IMR-90 (cell line): ENCODE measurements around the gene SLC9A6. TPM values are rescaled to one million over a fixed set of nuclear protein-coding genes. Genes with fewer than 3 reads are reported as not detected.

Source experiments
- ATAC-seq: fragments of 200-7000 bp; cut with Tn5 transposase; 2 replicates; pipeline ENCODE4 v1.9.1; 2020; ENCODE audit warnings: low read depth, mild to moderate bottlenecking, moderate library complexity
- BruUV-seq: library from RNA; stranded (reverse); fragments of 400-500 nt; replicated peaks from 2 replicates; lab custom pipeline; 2021; lab: Mats Ljungman, UMichigan
- CTCF ChIA-PET: fragments of 300-600 bp; formaldehyde crosslinking; extraction: SDS; loops from one replicate; lab custom pipeline; 2021; ENCODE audit warnings: antibody characterized with exemption; lab: Yijun Ruan, JAX
- POLR2A ChIA-PET: fragments of 300-600 bp; sonication (Branson Sonifier 250); formaldehyde crosslinking; loops from one replicate; lab custom pipeline; 2022; ENCODE audit warnings: antibody characterized with exemption; ENCODE audit not compliant: unreplicated experiment; lab: Charles Lee
- DNase-seq: peaks from one replicate; pipeline ENCODE4 v3.0.0; 2013
- H2AFZ ChIP-seq: replicated peaks from 2 replicates; pipeline ENCODE3; 2013; ENCODE audit warnings: low read length, mild to moderate bottlenecking; ENCODE audit not compliant: poor library complexity
- H2AK5ac ChIP-seq: 2 replicates; pipeline ENCODE4 v1.6.1; 2013; ENCODE audit warnings: low read depth, low read length, inconsistent platforms
- H2AK9ac ChIP-seq: replicated peaks from 2 replicates; pipeline ENCODE3; 2013; ENCODE audit warnings: mild to moderate bottlenecking, low read depth, low read length, moderate library complexity; ENCODE audit not compliant: poor library complexity
- H2BK120ac ChIP-seq: 2 replicates; pipeline ENCODE4 v1.6.1; 2013; ENCODE audit warnings: low read depth, low read length, inconsistent platforms
- H2BK15ac ChIP-seq: 3 replicates; pipeline ENCODE4 v1.6.1; 2013; ENCODE audit warnings: low read depth, low read length, inconsistent platforms
- H2BK20ac ChIP-seq: 2 replicates; pipeline ENCODE4 v1.6.1; 2013; ENCODE audit warnings: low read depth, mild to moderate bottlenecking, inconsistent platforms, low read length, moderate library complexity
- H2BK5ac ChIP-seq: 2 replicates; pipeline ENCODE4 v1.6.1; 2013; ENCODE audit warnings: mild to moderate bottlenecking, low read depth, low read length, inconsistent platforms; ENCODE audit not compliant: poor library complexity, severe bottlenecking
- H3K14ac ChIP-seq: replicated peaks from 2 replicates; pipeline ENCODE4 v1.6.1; 2013; ENCODE audit warnings: low read depth, low read length, inconsistent platforms
- H3K18ac ChIP-seq: 2 replicates; pipeline ENCODE4 v1.6.1; 2013; ENCODE audit warnings: low read depth, low read length, control low read depth
- H3K23ac ChIP-seq: 2 replicates; pipeline ENCODE4 v1.6.1; 2013; ENCODE audit warnings: low read depth, low read length, inconsistent platforms
- H3K27ac ChIP-seq: 2 replicates; pipeline ENCODE4 v1.5.1; 2013; ENCODE audit warnings: mild to moderate bottlenecking, control low read depth, low read length; ENCODE audit not compliant: insufficient read depth
- H3K27me3 ChIP-seq: 2 replicates; pipeline ENCODE4 v1.6.1; 2013; ENCODE audit warnings: low read length; ENCODE audit not compliant: control insufficient read depth, insufficient read depth
- H3K36me3 ChIP-seq: 2 replicates; pipeline ENCODE4 v1.6.1; 2013; ENCODE audit warnings: low read length, mixed read lengths; ENCODE audit not compliant: control insufficient read depth, insufficient read depth
- H3K4ac ChIP-seq: 2 replicates; pipeline ENCODE4 v1.6.1; 2013; ENCODE audit warnings: low read depth, low read length, inconsistent platforms
- H3K4me1 ChIP-seq: 2 replicates; pipeline ENCODE4 v1.6.1; 2013; ENCODE audit warnings: low read length, mixed read lengths; ENCODE audit not compliant: control insufficient read depth, insufficient read depth
- H3K4me2 ChIP-seq: 2 replicates; pipeline ENCODE4 v1.6.1; 2013; ENCODE audit warnings: low read depth, mild to moderate bottlenecking, control low read depth, low read length, moderate library complexity
- H3K4me3 ChIP-seq: 2 replicates; pipeline ENCODE4 v1.5.1; 2013; ENCODE audit warnings: low read depth, mild to moderate bottlenecking, control low read depth, low read length, moderate library complexity; ENCODE audit not compliant: insufficient read depth
- H3K56ac ChIP-seq: 2 replicates; pipeline ENCODE4 v1.6.1; 2013; ENCODE audit warnings: low read length, inconsistent platforms; ENCODE audit not compliant: insufficient read depth; ENCODE audit errors: extremely low read depth
- H3K79me1 ChIP-seq, 2 experiments: 2 replicates each; pipeline ENCODE4 v1.6.1; 2013; ENCODE audit warnings: low read length in 2 of 2, inconsistent platforms in 1 of 2, low read depth in 1 of 2
- H3K9ac ChIP-seq: 2 replicates; pipeline ENCODE4 v1.6.1; 2013; ENCODE audit warnings: low read depth, low read length, control low read depth
- H3K9me1 ChIP-seq: 2 replicates; pipeline ENCODE4 v1.6.1; 2013; ENCODE audit warnings: low read length, inconsistent platforms; ENCODE audit not compliant: insufficient read depth
- H3K9me3 ChIP-seq: 2 replicates; pipeline ENCODE4 v1.6.1; 2013; ENCODE audit warnings: low read length; ENCODE audit not compliant: control insufficient read depth, insufficient read depth
- H4K20me1 ChIP-seq: 2 replicates; pipeline ENCODE4 v1.6.1; 2013; ENCODE audit warnings: low read length, inconsistent platforms; ENCODE audit not compliant: insufficient read depth
- H4K5ac ChIP-seq: 2 replicates; pipeline ENCODE4 v1.6.1; 2013; ENCODE audit warnings: mild to moderate bottlenecking, low read depth, low read length, control low read depth
- H4K8ac ChIP-seq, 2 experiments: 2 replicates each; pipeline ENCODE4 v1.6.1; 2013; ENCODE audit warnings: low read depth in 2 of 2, low read length in 2 of 2, control low read depth in 1 of 2, inconsistent platforms in 1 of 2
- H4K91ac ChIP-seq: 2 replicates; pipeline ENCODE4 v1.6.1; 2013; ENCODE audit warnings: low read depth, low read length, inconsistent platforms; ENCODE audit not compliant: insufficient read depth
- BHLHE40 ChIP-seq: fragments of 150-350 bp; IDR thresholded peaks from 2 replicates; pipeline ENCODE4 v1.6.1; 2016; ENCODE audit warnings: mild to moderate bottlenecking, low read depth, low read length
- CTCF ChIP-seq: conservative IDR thresholded peaks from 2 replicates; pipeline ENCODE4 v1.5.1; 2012; ENCODE audit warnings: mild to moderate bottlenecking, low read depth, low read length, improper control_type of control experiment
- MAFK ChIP-seq: IDR thresholded peaks from 2 replicates; pipeline ENCODE4 v1.6.1; 2012; ENCODE audit warnings: low read depth, low read length, improper control_type of control experiment
- MAZ ChIP-seq: IDR thresholded peaks from 2 replicates; pipeline ENCODE4 v1.6.1; 2012; ENCODE audit warnings: low read depth, mild to moderate bottlenecking, low read length, improper control_type of control experiment, moderate library complexity, borderline replicate concordance
- WGBS, 2 experiments: methylation state at CpG; one replicate each; pipeline versions ENCODE4 v1.1.5 to v1.1.7; 2013; ENCODE audit warnings: missing lambda C conversion rate in 2 of 2; ENCODE audit not compliant: insufficient read length in 1 of 2; ENCODE audit errors: extremely low coverage in 2 of 2; 5-methylcytosine and 5-hydroxymethylcytosine counted together
- dilution Hi-C: fragments of 300-500 bp; cut with HindIII; formaldehyde crosslinking; loops from one replicate; pipeline ENCODE4 v1.14.3; 2018; ENCODE audit warnings: low sequenced_read_pairs; ENCODE audit not compliant: unreplicated experiment
- in situ Hi-C: fragments of 300-500 bp; cut with MboI; formaldehyde crosslinking; loops from 3 replicates; pipeline ENCODE4 v1.14.3; 2019; ENCODE audit warnings: low sequenced_read_pairs, inconsistent platforms, mixed read lengths
- intact Hi-C: fragments of 100-400 bp; cut with micrococcal nuclease; formaldehyde crosslinking; loops from 2 replicates; pipeline ENCODE4 v1.10.0; 2022
- polyA plus RNA-seq, 3 experiments: library from polyadenylated mRNA; depleted of rRNA; stranded (reverse); fragments of >200 nt; gene quantifications; 2 replicates each; pipeline ENCODE4 v1.2.3, GENCODE V29; 2012; ENCODE audit warnings: low replicate concordance in 1 of 3
- total RNA-seq: library from RNA; depleted of rRNA; stranded (reverse); fragments of >200 nt; gene quantifications from 2 replicates; pipeline ENCODE4 v1.2.3, GENCODE V29; 2012

The SLC9A6 gene
- total and polyA plus RNA-seq, 2 of the 4 experiments (the other 2 are of a cell fraction) = 6.9 to 19.0 TPM

- no CpG with 5 or more reads among the region's 1 CpG for WGBS, 2 experiments
- peaks cover 1% of the 10 kb centered on the region; the same call in 1 of the 2 replicates for H3K36me3 ChIP-seq
- no peak overlapping the region for H3K23ac ChIP-seq
- no peaks in the 10 kb centered on the region for H3K4me1 ChIP-seq
- H2AK5ac ChIP-seq = no peak overlapping the region
- no peak overlapping the region for H2AK9ac ChIP-seq
- no peak overlapping the region for H3K4ac ChIP-seq
- no TSS peak for BruUV-seq
- H4K91ac ChIP-seq = no peak overlapping the region
- no peak overlapping the region for H2BK120ac ChIP-seq
- no peak overlapping the region for H4K5ac ChIP-seq
- H3K27me3 ChIP-seq = peaks cover 1% of the 10 kb centered on the region; the same call in 1 of the 2 replicates
- no peak overlapping the region for H3K14ac ChIP-seq
- no peak for TF ChIP-seq CTCF
- TF ChIP-seq BHLHE40 = no peak
- no peak for TF ChIP-seq MAFK
- no peak for TF ChIP-seq MAZ
- no peak overlapping the region for H3K18ac ChIP-seq
- H2BK20ac ChIP-seq = no peak overlapping the region
- no peak overlapping the region for H4K8ac ChIP-seq
- H3K4me3 ChIP-seq = no peak overlapping the region
- no peaks in the 10 kb centered on the region for H4K20me1 ChIP-seq
- ChIA-PET POLR2A (no interaction called here), CTCF (no interaction called here)
- in situ Hi-C loops (no loop called here), dilution Hi-C loops (no loop called here), intact Hi-C loops (loop anchor here (10.0 kb wide), 1 partner anchor 1173 kb away; no protein-coding TSS in a partner anchor)
- DNase-seq = no peak
- no peak overlapping the region for H2AFZ ChIP-seq
- no peaks in the 10 kb centered on the region for H3K9me3 ChIP-seq
- no peaks in the 10 kb centered on the region for H3K9me1 ChIP-seq
- H3K56ac ChIP-seq = no peak overlapping the region
- ATAC-seq = no peak
- no peak overlapping the region for H3K27ac ChIP-seq
- no peak overlapping the region for H3K9ac ChIP-seq
- no peaks in the 10 kb centered on the region for H3K79me1 ChIP-seq
- H2BK5ac ChIP-seq = no peak overlapping the region
- H2BK15ac ChIP-seq = no peak overlapping the region
- no peak overlapping the region for H3K4me2 ChIP-seq
These were observed 36.7 kb downstream of the SLC9A6 start for GRCh38 chrX:136021903-136022302.
